Mesenchymal stem cell (in vitro differentiated cells and primary cell): ENCODE data around the gene PLCB3.
"Not testable (repeated sequence)": the region's sequence is repeated elsewhere in the genome, so short reads cannot be mapped to it uniquely, and the experiment has no call there.

Experiments
- DNase-seq: peaks from one replicate; pipeline ENCODE4 v3.0.0-alpha.2; 2013
- H2AFZ ChIP-seq: one replicate; pipeline ENCODE4 v1.6.1; 2013; ENCODE audit warnings: low read depth, mild to moderate bottlenecking, control low read depth, inconsistent platforms, low read length, moderate library complexity
- H2AK5ac ChIP-seq: 2 replicates; pipeline ENCODE4 v1.6.1; 2013; ENCODE audit warnings: low read length, moderate library complexity, mild to moderate bottlenecking, inconsistent platforms; ENCODE audit not compliant: severe bottlenecking
- H2BK120ac ChIP-seq: one replicate; pipeline ENCODE4 v1.6.1; 2013; ENCODE audit warnings: low read depth, mild to moderate bottlenecking, inconsistent platforms, low read length, moderate library complexity
- H2BK12ac ChIP-seq, 2 experiments: one replicate each; pipeline ENCODE4 v1.6.1; 2013; ENCODE audit warnings: inconsistent platforms in 2 of 2, low read length in 2 of 2, mild to moderate bottlenecking in 2 of 2, moderate library complexity in 2 of 2, control low read depth in 1 of 2
- H2BK15ac ChIP-seq: one replicate; pipeline ENCODE4 v1.6.1; 2013; ENCODE audit warnings: mild to moderate bottlenecking, low read depth, inconsistent platforms; ENCODE audit not compliant: poor library complexity, severe bottlenecking
- H2BK5ac ChIP-seq: 2 replicates; pipeline ENCODE4 v1.6.1; 2013; ENCODE audit warnings: low read depth, mild to moderate bottlenecking, low read length, control low read depth, inconsistent platforms; ENCODE audit not compliant: poor library complexity, severe bottlenecking
- H3K14ac ChIP-seq, 2 experiments: one replicate each; pipeline ENCODE4 v1.6.1; 2013; ENCODE audit warnings: inconsistent platforms in 2 of 2, low read length in 2 of 2, control low read depth in 1 of 2, mild to moderate bottlenecking in 1 of 2, moderate library complexity in 1 of 2
- H3K18ac ChIP-seq, 2 experiments: one replicate each; pipeline ENCODE4 v1.6.1; 2013; ENCODE audit warnings: inconsistent platforms in 2 of 2, low read length in 2 of 2, control low read depth in 1 of 2, low read depth in 1 of 2, mild to moderate bottlenecking in 1 of 2
- H3K23ac ChIP-seq, 2 experiments: one replicate each; pipeline ENCODE4 v1.6.1; 2013; ENCODE audit warnings: inconsistent platforms in 2 of 2, low read length in 2 of 2, mild to moderate bottlenecking in 2 of 2, moderate library complexity in 2 of 2, control low read depth in 1 of 2
- H3K27ac ChIP-seq: 2 replicates; pipeline ENCODE4 v1.5.1; 2013; ENCODE audit warnings: mild to moderate bottlenecking, moderate library complexity, low read length, control low read depth, inconsistent platforms; ENCODE audit not compliant: poor library complexity, severe bottlenecking
- H3K27me3 ChIP-seq, 2 experiments: 2 replicates each; pipeline versions ENCODE4 v1.6.1 to v1.7.0; 2013; ENCODE audit warnings: low read length in 2 of 2, mild to moderate bottlenecking in 2 of 2, moderate library complexity in 2 of 2, control low read depth in 1 of 2, inconsistent platforms in 1 of 2; ENCODE audit not compliant: control insufficient read depth in 1 of 2, insufficient read depth in 1 of 2
- H3K36me3 ChIP-seq, 2 experiments: 2 replicates each; pipeline versions ENCODE4 v1.6.1 to v1.7.0; 2013; ENCODE audit warnings: low read length in 2 of 2, control low read depth in 1 of 2, inconsistent platforms in 1 of 2, low read depth in 1 of 2, mild to moderate bottlenecking in 1 of 2; ENCODE audit not compliant: insufficient read depth in 2 of 2, control insufficient read depth in 1 of 2
- H3K4ac ChIP-seq, 2 experiments: one replicate each; pipeline ENCODE4 v1.6.1; 2013; ENCODE audit warnings: inconsistent platforms in 2 of 2, low read length in 2 of 2, mild to moderate bottlenecking in 2 of 2, moderate library complexity in 2 of 2, control low read depth in 1 of 2, low read depth in 1 of 2
- H3K4me1 ChIP-seq: 2 replicates; pipeline ENCODE4 v1.6.1; 2013; ENCODE audit warnings: low read depth, low read length, control low read depth; ENCODE audit not compliant: control insufficient read depth, insufficient read depth
- H3K4me2 ChIP-seq: 2 replicates; pipeline ENCODE4 v1.6.1; 2013; ENCODE audit warnings: low read length, mild to moderate bottlenecking, inconsistent platforms; ENCODE audit not compliant: poor library complexity, severe bottlenecking
- H3K4me3 ChIP-seq, 2 experiments: 2 replicates each; pipeline versions ENCODE4 v1.5.1 to v1.7.0; 2013; ENCODE audit warnings: low read length in 2 of 2, mild to moderate bottlenecking in 2 of 2, control low read depth in 1 of 2, low read depth in 1 of 2; ENCODE audit not compliant: insufficient read depth in 1 of 2
- H3K79me1 ChIP-seq: replicated peaks from 2 replicates; pipeline ENCODE4 v1.6.1; 2013; ENCODE audit warnings: mild to moderate bottlenecking, control low read depth, low read length, inconsistent platforms; ENCODE audit not compliant: poor library complexity, severe bottlenecking
- H3K9ac ChIP-seq: 2 replicates; pipeline ENCODE4 v1.7.0; 2013; ENCODE audit warnings: mild to moderate bottlenecking, low read length, moderate library complexity
- H3K9me3 ChIP-seq: 2 replicates; pipeline ENCODE4 v1.7.0; 2013; ENCODE audit warnings: mild to moderate bottlenecking, low read length; ENCODE audit not compliant: control insufficient read depth
- H4K8ac ChIP-seq: one replicate; pipeline ENCODE4 v1.6.1; 2013; ENCODE audit warnings: inconsistent platforms, mild to moderate bottlenecking, low read length, moderate library complexity
- H4K91ac ChIP-seq: one replicate; pipeline ENCODE4 v1.6.1; 2013; ENCODE audit warnings: mild to moderate bottlenecking, low read length, inconsistent platforms
- WGBS: methylation state at CpG from one replicate; pipeline ENCODE4 v1.1.7; 2013; ENCODE audit warnings: mixed read lengths; 5-methylcytosine and 5-hydroxymethylcytosine counted together

Gene PLCB3

DNA sequence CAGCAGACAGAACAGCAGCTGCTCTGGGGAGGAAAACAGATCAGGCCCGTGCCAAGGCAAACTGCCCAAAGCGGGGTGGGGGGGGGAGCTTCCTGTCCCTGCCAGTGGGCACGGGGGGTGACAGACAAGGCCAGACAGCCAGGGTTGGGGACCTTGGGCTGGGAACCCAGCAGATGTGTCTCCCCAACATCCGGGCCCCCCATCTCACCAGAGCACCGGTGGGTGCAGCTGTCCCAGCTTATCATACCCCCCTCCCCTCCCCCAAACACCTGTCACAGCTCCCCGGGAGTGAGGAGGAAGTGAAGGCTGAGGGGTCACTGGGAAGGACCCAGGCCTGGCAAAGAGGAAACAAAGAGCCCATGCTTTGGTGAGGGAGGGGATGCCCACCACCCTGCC is 5.9 kb upstream of the PLCB3 start:
- Histone ChIP-seq H2BK12ac (peak overlapping the region in 1 of 2 experiments; percentile 87), H3K9ac (peak overlapping the region; percentile 93), H3K4me2 (peak overlapping the region; percentile 89), H4K91ac (peak overlapping the region; percentile 95), H3K36me3 (peaks cover 14 to 26% of the 10 kb centered on the region in 2 experiments), H3K4ac (peak overlapping the region; percentile 96), H4K8ac (peak overlapping the region; percentile 33), H3K79me1 (peaks cover 3% of the 10 kb centered on the region), H3K27me3 (no peaks in the 10 kb centered on the region), H3K23ac (no peak overlapping the region), H3K27ac (peak overlapping the region; percentile 79), H3K4me1 (peaks cover 37% of the 10 kb centered on the region), H2BK5ac (peak overlapping the region; percentile 10), H3K14ac (peak overlapping the region in 1 of 2 experiments; percentile 83), H3K4me3 (peak overlapping the region; percentile 75 to 95), H2AK5ac (no peak overlapping the region), H2BK120ac (peak overlapping the region; percentile 55), H3K9me3 (no peaks in the 10 kb centered on the region), H3K18ac (peak overlapping the region; percentile 46 to 91), H2AFZ (no peak overlapping the region), H2BK15ac (no peak overlapping the region)
- 33% methylated on average over 2 of the region's 6 CpGs for WGBS
- DNase-seq, result no peak

DNA sequence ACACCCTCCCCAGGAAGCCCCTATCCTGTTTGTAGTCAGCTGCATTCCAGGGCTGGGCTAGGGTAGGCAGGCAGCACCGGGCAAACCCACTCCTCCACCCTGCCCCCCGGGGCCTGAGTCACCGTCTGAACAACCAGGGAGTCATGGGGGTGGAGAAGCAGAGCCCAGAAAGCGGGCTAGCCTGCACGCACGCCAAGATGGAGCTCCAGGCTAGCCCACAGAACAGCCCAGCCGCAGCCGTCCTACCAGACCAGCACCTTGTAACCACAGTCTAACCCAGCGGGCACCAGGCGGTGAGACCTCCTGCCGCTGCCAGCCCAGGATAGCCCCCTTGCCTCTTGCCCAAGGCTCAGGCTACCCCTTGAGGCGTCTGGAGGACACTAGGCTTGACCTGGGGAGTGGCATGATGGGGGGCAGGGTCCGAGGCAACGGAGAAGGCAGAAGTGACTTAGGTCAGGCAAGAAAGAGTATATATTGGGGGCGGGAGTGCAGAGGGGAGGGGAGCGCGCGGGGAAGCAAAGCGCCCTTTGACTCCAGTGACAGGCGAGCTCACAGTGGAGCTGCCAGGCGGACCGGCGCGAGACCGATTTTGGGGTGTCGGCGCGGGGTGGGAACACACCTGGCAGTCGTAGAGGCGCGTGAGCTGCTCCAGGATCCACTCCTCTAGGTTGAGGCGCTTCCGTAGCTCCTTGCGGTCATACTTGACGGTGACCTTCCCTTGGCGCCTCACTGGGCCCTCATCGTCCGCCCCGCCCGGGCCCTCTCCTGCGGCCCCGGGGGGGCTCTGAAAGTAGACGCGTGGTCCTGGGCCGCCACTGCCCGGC is 5.3 kb upstream of the PLCB3 start:
- 2% methylated on average over 32 of the region's 46 CpGs for WGBS
- Histone ChIP-seq H4K8ac (peak overlapping the region; percentile 33), H2AK5ac (peak overlapping the region; percentile 6), H3K79me1 (peaks cover 5% of the 10 kb centered on the region), H3K4ac (peak overlapping the region; percentile 96), H2AFZ (no peak overlapping the region), H3K9ac (peak overlapping the region; percentile 93), H3K4me2 (peak overlapping the region; percentile 89), H2BK15ac (peak overlapping the region; percentile 30), H3K9me3 (no peaks in the 10 kb centered on the region), H3K27ac (peak overlapping the region; percentile 79), H2BK5ac (peak overlapping the region; percentile 10), H3K27me3 (no peaks in the 10 kb centered on the region), H4K91ac (peak overlapping the region; percentile 95), H3K36me3 (peaks cover 14 to 26% of the 10 kb centered on the region in 2 experiments), H3K23ac (peak overlapping the region in 1 of 2 experiments; percentile 90), H2BK12ac (peak overlapping the region; percentile 69 to 87), H2BK120ac (peak overlapping the region; percentile 82), H3K18ac (peak overlapping the region; percentile 68 to 91), H3K14ac (peak overlapping the region in 1 of 2 experiments; percentile 98), H3K4me3 (peak overlapping the region; percentile 75 to 95), H3K4me1 (peaks cover 40% of the 10 kb centered on the region)
- peak; percentile 93 for DNase-seq

DNA sequence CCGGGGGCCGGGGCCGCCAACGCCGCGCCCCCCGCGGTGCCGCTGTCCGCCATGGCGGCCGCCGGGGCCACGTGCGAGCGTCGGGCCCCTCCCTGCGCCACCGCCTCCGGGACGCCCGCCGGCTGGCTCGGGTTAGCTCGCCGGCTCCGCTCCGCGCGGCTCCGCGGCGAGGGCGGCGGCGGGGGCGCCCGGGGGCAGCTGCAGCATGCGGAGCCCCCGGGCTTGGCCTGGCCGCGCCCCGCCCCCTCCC is 4.8 kb upstream of the PLCB3 start:
- Histone ChIP-seq H3K9ac (peak overlapping the region; percentile 93), H3K4me1 (peaks cover 42% of the 10 kb centered on the region), H3K36me3 (peaks cover 14 to 26% of the 10 kb centered on the region in 2 experiments), H3K4ac (peak overlapping the region in 1 of 2 experiments; percentile 96), H3K4me3 (peak overlapping the region; percentile 75 to 95)
- H2BK5ac ChIP-seq, H3K4me2 ChIP-seq, H3K27ac ChIP-seq, DNase-seq, H2BK15ac ChIP-seq, H2BK120ac ChIP-seq, H3K14ac ChIP-seq, H2BK12ac ChIP-seq, H4K91ac ChIP-seq, H3K18ac ChIP-seq, H3K27me3 ChIP-seq, H3K9me3 ChIP-seq, H4K8ac ChIP-seq, H2AFZ ChIP-seq, H3K23ac ChIP-seq, H2AK5ac ChIP-seq, H3K79me1 ChIP-seq: not testable (repeated sequence)
- WGBS, result 0% methylated on average over 1 of the region's 43 CpGs

DNA sequence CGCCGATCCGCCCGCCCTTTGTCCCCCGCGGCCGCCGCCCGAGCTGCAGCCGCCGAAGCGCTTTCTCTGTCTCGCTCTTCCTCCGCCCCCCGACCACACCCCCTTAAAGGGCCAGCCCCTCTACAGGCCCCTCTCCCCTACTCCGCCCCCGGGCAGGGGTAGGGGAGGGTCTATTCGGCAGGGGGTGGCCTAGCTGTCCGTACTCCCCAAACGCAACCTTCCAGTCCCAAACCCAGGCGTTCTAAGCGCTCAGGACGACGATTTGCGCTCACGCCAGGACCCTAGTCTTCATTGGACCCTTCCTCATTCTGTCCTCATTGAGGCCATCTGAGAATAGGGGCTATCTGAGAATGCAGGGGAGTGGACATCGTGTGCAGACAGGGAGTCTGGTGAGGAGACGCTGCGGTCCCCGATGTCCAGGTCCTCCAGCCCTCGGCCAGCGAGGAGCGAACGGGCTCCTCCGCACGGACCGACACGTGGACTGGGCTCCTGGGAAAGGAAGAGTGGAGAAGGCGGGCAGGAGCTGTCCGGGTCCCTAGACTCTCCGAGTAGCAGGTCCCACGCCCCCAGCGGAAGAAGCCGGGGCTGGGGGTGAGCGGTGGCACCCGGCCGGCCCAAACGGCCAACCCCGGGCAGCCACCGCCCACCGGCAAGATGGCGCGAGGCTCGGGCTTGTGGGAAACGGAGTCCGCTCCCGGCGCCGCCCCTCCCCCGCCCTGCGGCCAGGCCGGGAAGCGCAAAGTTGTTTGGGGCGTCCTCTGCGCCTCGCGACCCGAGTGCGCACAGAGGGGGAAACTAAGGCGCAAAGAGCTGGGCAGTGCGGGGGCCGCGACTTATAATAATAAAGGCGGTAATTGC is 4.2 kb upstream of the PLCB3 start, which contains the start of gene PPP1R14B:
TSS of gene PPP1R14B (minus strand) at position 73 of the 858 bp plus-strand sequence. CDS start 270 bp downstream, outside the sequence.
- H4K8ac ChIP-seq, result peak within 1 kb of the TSS; percentile 96
- peak; percentile 94 for DNase-seq
- peak within 1 kb of the TSS; percentile 34 for H2BK5ac ChIP-seq
- peak within 1 kb of the TSS; percentile 6 for H2AK5ac ChIP-seq
- H3K9ac ChIP-seq, result peak within 1 kb of the TSS; percentile 93
- peak within 1 kb of the TSS in 1 of 2 experiments; percentile 98 for H3K14ac ChIP-seq
- H3K4me3 ChIP-seq, result peak within 1 kb of the TSS; percentile 75 to 98
- H3K4me1 ChIP-seq, result peaks cover 44% of the 10 kb centered on the region
- H3K4me2 ChIP-seq, result peak within 1 kb of the TSS; percentile 89
- peaks cover 14 to 26% of the 10 kb centered on the region in 2 experiments for H3K36me3 ChIP-seq
- H2BK120ac ChIP-seq, result peak within 1 kb of the TSS; percentile 95
- peak within 1 kb of the TSS; percentile 70 to 87 for H2BK12ac ChIP-seq
- H3K79me1 ChIP-seq, result peaks cover 7% of the 10 kb centered on the region
- H2BK15ac ChIP-seq, result peak within 1 kb of the TSS; percentile 66
- peak within 1 kb of the TSS; percentile 96 for H3K4ac ChIP-seq
- H3K27ac ChIP-seq, result peak within 1 kb of the TSS; percentile 90
- H3K23ac ChIP-seq, result peak within 1 kb of the TSS in 1 of 2 experiments; percentile 90
- H3K18ac ChIP-seq, result peak within 1 kb of the TSS; percentile 94 to 99
- WGBS, result under 1% methylated on average over 54 of the region's 74 CpGs
- H2AFZ ChIP-seq, result peak within 1 kb of the TSS; percentile 36
- H3K9me3 ChIP-seq, result no peaks in the 10 kb centered on the region
- peak within 1 kb of the TSS; percentile 95 for H4K91ac ChIP-seq
- no peaks in the 10 kb centered on the region for H3K27me3 ChIP-seq
